Measurements from ENCODE around the gene TANC1. TPM values are rescaled to one million over a fixed set of nuclear protein-coding genes. Genes with fewer than 3 reads are reported as not detected.

TANC1 gene
- total and polyA plus RNA-seq, 2 of the 4 experiments (the other 2 are of a cell fraction): 10.2 to 12.9 TPM

DNA sequence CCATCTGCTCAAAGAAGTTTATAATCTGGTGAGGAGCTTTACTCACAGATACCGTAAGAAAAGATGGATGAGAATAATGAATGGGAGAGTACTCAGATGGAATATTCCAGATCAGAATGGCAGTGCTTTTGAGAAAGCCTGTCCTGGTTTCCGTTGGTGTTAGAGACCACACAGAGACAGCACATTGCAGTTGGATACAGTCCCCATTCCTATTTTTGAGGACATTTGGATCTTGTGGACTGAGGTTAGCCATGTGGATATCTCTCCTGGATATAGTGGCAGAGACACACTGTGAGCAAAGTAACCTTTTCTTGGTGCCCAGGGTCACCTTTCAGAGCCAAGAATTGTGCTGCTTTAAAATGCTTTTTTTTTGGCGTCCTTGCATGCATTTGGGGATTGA is 63.7 kb downstream of the TANC1 start:
- no CpG with 5 or more reads among the region's 3 CpGs for WGBS, 2 experiments (ENCODE audit: extremely low coverage in 2 of 2, insufficient read length in 1 of 2)
- H3K36me3 ChIP-seq (ENCODE audit: control insufficient read depth, insufficient read depth, low read length): no peaks in the 10 kb centered on the region
- dilution Hi-C loops (cut with HindIII; ENCODE audit: low sequenced_read_pairs, unreplicated experiment) (no loop called here), intact Hi-C loops (cut with micrococcal nuclease) (loop anchor here (5.0 kb wide), 1 partner anchor 80 kb away; no protein-coding TSS in a partner anchor), in situ Hi-C loops (cut with MboI; ENCODE audit: low sequenced_read_pairs) (no loop called here)
- peak overlapping the region; percentile 28; the same call in 1 of the 2 replicates for H3K4ac ChIP-seq (ENCODE audit: low read depth, low read length)
- peak overlapping the region; percentile 19; the same call in 1 of the 2 replicates for H2BK120ac ChIP-seq (ENCODE audit: low read depth, low read length)
- peaks cover 9% of the 10 kb centered on the region; the same call in 1 of the 2 replicates for H3K9me1 ChIP-seq (ENCODE audit: insufficient read depth, low read length)
- no peak overlapping the region for H2AFZ ChIP-seq (replicated peaks; ENCODE audit: low read length, poor library complexity)
- TF ChIP-seq BHLHE40 (IDR thresholded peaks at IDR 0.05; ENCODE audit: low read depth, low read length): no peak
- TF ChIP-seq, protein P1, sequence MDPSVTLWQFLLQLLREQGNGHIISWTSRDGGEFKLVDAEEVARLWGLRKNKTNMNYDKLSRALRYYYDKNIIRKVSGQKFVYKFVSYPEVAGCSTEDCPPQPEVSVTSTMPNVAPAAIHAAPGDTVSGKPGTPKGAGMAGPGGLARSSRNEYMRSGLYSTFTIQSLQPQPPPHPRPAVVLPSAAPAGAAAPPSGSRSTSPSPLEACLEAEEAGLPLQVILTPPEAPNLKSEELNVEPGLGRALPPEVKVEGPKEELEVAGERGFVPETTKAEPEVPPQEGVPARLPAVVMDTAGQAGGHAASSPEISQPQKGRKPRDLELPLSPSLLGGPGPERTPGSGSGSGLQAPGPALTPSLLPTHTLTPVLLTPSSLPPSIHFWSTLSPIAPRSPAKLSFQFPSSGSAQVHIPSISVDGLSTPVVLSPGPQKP (IDR thresholded peaks at IDR 0.05; ENCODE audit: borderline replicate concordance, low read depth, low read length): no peak
- H2BK5ac ChIP-seq (ENCODE audit: low read depth, low read length, poor library complexity, severe bottlenecking): no peak overlapping the region
- H3K27ac ChIP-seq (ENCODE audit: insufficient read depth, low read length): peak overlapping the region; percentile 38; the same call in 1 of the 2 replicates
- peak overlapping the region; percentile 60; the same call in 1 of the 2 replicates for H3K14ac ChIP-seq (replicated peaks; ENCODE audit: low read depth, low read length)
- H3K9me3 ChIP-seq (ENCODE audit: control insufficient read depth, insufficient read depth, low read length): no peaks in the 10 kb centered on the region
- peaks cover 48 to 69% of the 10 kb centered on the region in 2 experiments for H3K79me1 ChIP-seq (ENCODE audit: low read depth in 1 of 2, low read length in 2 of 2)
- no peak overlapping the region for H3K4me3 ChIP-seq (ENCODE audit: insufficient read depth, low read depth, low read length)
- ChIA-PET POLR2A (ENCODE audit: unreplicated experiment) (no interaction called here), CTCF (no interaction called here)
- no peaks in the 10 kb centered on the region for H3K27me3 ChIP-seq (ENCODE audit: control insufficient read depth, insufficient read depth, low read length)
- H3K56ac ChIP-seq (ENCODE audit: extremely low read depth, insufficient read depth, low read length): no peak overlapping the region
- BruUV-seq (replicated peaks): no TSS peak
- no peak overlapping the region for H4K8ac ChIP-seq (ENCODE audit: low read depth in 2 of 2, low read length in 2 of 2)
- H3K23ac ChIP-seq (ENCODE audit: low read depth, low read length): peak overlapping the region; percentile 31; the same call in 1 of the 2 replicates
- peak overlapping the region; percentile 24; the same call in 1 of the 2 replicates for H2AK5ac ChIP-seq (ENCODE audit: low read depth, low read length)
- no peak overlapping the region for H2AK9ac ChIP-seq (replicated peaks; ENCODE audit: low read depth, low read length, poor library complexity)
- H4K5ac ChIP-seq (ENCODE audit: low read depth, low read length): no peak overlapping the region
- H3K9ac ChIP-seq (ENCODE audit: low read depth, low read length): no peak overlapping the region
- H2BK15ac ChIP-seq (ENCODE audit: low read depth, low read length): 0 out of 3 replicates have a peak overlapping the region, but pooled peaks have one; percentile 60
- no peak overlapping the region for H2BK20ac ChIP-seq (ENCODE audit: low read depth, low read length)
- H3K18ac ChIP-seq (ENCODE audit: low read depth, low read length): peak overlapping the region; percentile 18; the same call in 1 of the 2 replicates
- H4K20me1 ChIP-seq (ENCODE audit: insufficient read depth, low read length): peaks cover 7% of the 10 kb centered on the region; the same call in 1 of the 2 replicates
- no peak overlapping the region for H4K91ac ChIP-seq (ENCODE audit: insufficient read depth, low read depth, low read length)
- H3K4me2 ChIP-seq (ENCODE audit: low read depth, low read length): no peak overlapping the region
- ATAC-seq (ENCODE audit: low read depth): no peak
- H3K4me1 ChIP-seq (ENCODE audit: control insufficient read depth, insufficient read depth, low read length): peaks cover 24% of the 10 kb centered on the region
- DNase-seq: no peak

Data from IMR-90 (cell line).